ENCODE measurements around the gene SLC47A2.

Gene SLC47A2

DNA sequence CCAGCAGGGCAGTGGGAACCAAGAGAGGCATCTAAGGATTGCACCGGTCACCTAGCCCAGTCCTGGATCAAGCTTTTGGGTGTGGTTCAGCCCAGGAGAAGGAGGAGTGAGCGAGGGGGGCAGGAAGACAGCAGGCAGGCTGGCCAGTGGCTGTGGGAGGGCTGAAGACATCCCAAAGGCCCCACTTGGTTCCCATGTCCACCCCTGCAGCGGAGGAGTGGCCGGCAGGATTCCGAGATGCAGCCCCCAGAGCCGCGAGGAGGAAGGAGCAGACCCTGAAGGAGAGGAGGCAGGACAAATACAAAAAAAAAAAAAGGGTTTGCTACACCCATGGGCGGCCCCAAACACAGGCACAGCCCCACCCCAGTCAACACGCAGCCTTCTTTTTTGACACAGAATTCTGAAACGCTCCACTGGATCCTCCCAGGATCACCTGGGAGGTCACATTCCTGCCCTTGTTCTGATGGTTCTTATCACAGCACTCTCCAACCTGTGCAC, 1.1 kb upstream of the SLC47A2 start:
- Histone ChIP-seq H3K4me3 (replicated peaks; ENCODE audit: low read depth, low read length) (no peak overlapping the region), H3K36me3 (ENCODE audit: control insufficient read depth, insufficient read depth, low read length) (no peaks in the 10 kb centered on the region), H3K27me3 (replicated peaks; ENCODE audit: control insufficient read depth, insufficient read depth, low read length) (no peaks in the 10 kb centered on the region; the same call in none of the 2 replicates)
- TF ChIP-seq CTCF (IDR thresholded peaks at IDR 0.05; ENCODE audit: insufficient read depth, low read length, poor library complexity, severe bottlenecking) = no peak
- DNase-seq (ENCODE audit: extremely low read depth, insufficient read length) = no peak

- no peak for TF ChIP-seq CTCF (IDR thresholded peaks at IDR 0.05; ENCODE audit: insufficient read depth, low read length, poor library complexity, severe bottlenecking)
- H3K36me3 ChIP-seq (ENCODE audit: control insufficient read depth, insufficient read depth, low read length) = no peaks in the 10 kb centered on the region
- no peaks in the 10 kb centered on the region; the same call in none of the 2 replicates for H3K27me3 ChIP-seq (replicated peaks; ENCODE audit: control insufficient read depth, insufficient read depth, low read length)
- no peak overlapping the region for H3K4me3 ChIP-seq (replicated peaks; ENCODE audit: low read depth, low read length)
- no peak for DNase-seq (ENCODE audit: extremely low read depth, insufficient read length)
Measured at GRCh38 chr17:19717031-19717360, 612 bp upstream of the SLC47A2 start.

DNA sequence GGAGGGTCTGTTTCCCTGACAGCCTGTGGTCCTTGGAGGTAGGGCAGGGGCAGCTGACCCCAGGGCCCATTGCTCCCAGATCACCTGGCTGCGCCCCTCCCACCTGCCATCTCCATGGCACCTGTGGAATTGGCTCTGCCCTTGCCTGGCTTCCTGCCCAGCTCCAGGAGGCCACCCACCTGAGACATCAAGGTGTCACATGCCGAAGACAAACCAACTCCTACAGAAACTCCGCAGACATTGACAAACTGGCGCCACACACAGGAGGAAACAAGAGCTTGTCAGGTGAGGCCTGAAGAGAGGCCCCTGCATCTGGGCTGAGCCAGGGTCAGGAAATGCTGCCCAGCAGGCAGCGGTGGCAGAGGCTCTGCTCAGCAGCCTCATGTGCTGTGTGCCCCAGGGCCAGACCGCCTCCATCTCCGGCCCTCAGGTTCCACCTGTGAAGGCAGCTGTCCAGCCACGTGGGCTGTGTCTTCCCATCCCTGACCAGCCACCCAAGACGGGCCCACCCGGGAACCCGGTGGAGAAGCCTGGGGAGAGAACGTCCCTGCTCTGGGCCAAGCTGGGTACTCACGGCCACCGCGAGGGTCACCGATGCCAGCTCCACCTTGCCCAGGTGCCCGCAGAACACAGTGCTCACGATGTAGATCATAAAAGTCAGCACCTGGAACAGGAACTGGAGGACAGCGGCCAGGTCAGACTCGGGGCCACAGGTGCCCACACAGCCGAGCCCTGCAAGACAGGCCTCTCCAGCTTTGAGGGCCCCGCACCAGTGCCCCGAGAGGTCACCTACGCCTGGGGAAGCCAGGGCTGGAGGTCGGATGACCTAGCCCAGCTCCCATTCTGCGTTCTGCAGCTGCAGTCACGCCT, 1.6 kb downstream of the SLC47A2 start:
- Histone ChIP-seq H3K36me3 (ENCODE audit: control insufficient read depth, insufficient read depth, low read length) (no peaks in the 10 kb centered on the region), H3K27me3 (replicated peaks; ENCODE audit: control insufficient read depth, insufficient read depth, low read length) (no peaks in the 10 kb centered on the region; the same call in none of the 2 replicates), H3K4me3 (replicated peaks; ENCODE audit: low read depth, low read length) (no peak overlapping the region)
- TF ChIP-seq CTCF (IDR thresholded peaks at IDR 0.05; ENCODE audit: insufficient read depth, low read length, poor library complexity, severe bottlenecking) = no peak
- no peak for DNase-seq (ENCODE audit: extremely low read depth, insufficient read length)

- no peak for TF ChIP-seq CTCF (IDR thresholded peaks at IDR 0.05; ENCODE audit: insufficient read depth, low read length, poor library complexity, severe bottlenecking)
- no peaks in the 10 kb centered on the region for H3K36me3 ChIP-seq (ENCODE audit: control insufficient read depth, insufficient read depth, low read length)
- H3K4me3 ChIP-seq (replicated peaks; ENCODE audit: low read depth, low read length) = no peak overlapping the region
- no peak for DNase-seq (ENCODE audit: extremely low read depth, insufficient read length)
- H3K27me3 ChIP-seq (replicated peaks; ENCODE audit: control insufficient read depth, insufficient read depth, low read length) = no peaks in the 10 kb centered on the region; the same call in 1 of the 2 replicates
Measured at GRCh38 chr17:19713901-19714361, 2.5 kb downstream of the SLC47A2 start.

GRCh38 chr17:19713462-19713861, 2.9 kb downstream of the SLC47A2 start:
- no peak for TF ChIP-seq CTCF (IDR thresholded peaks at IDR 0.05; ENCODE audit: insufficient read depth, low read length, poor library complexity, severe bottlenecking)
- H3K4me3 ChIP-seq (replicated peaks; ENCODE audit: low read depth, low read length) = no peak overlapping the region
- no peaks in the 10 kb centered on the region; the same call in 1 of the 2 replicates for H3K27me3 ChIP-seq (replicated peaks; ENCODE audit: control insufficient read depth, insufficient read depth, low read length)
- H3K36me3 ChIP-seq (ENCODE audit: control insufficient read depth, insufficient read depth, low read length) = no peaks in the 10 kb centered on the region
- DNase-seq (ENCODE audit: extremely low read depth, insufficient read length) = no peak

Data from GM06990 (cell line).